ENCODE data around the gene ASIC4. TPM values are rescaled to one million over a fixed set of nuclear protein-coding genes. Genes with fewer than 3 reads are reported as not detected.

Gene ASIC4
- total RNA-seq, 5 donors from 2014 or later (not counting 1 experiment from before 2014, with no cell fraction given): 0.09 to 0.35 (median 0.20) TPM; not detected in 2

DNA sequence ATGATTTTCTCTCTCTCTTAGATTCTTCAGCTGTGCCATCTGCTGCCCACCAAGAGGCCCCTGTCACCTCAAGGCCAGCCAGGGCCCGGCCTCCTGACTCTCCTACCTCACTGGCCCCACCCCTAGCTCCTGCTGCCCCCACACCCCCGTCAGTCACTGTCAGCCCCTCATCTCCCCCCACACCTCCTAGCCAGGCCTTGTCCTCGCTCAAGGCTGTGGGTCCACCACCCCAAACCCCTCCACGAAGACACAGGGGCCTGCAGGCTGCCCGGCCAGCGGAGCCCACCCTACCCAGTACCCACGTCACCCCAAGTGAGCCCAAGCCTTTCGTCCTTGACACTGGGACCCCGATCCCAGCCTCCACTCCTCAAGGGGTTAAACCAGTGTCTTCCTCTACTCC, 25.0 kb upstream of the ASIC4 start:
- Mint-ChIP-seq H3K27me3 (peaks cover 31 to 60% of the 10 kb centered on the region in 2 donors), H3K4me3 (no peak overlapping the region), H3K4me1 (peaks cover 0 to 5% (median 5%) of the 10 kb centered on the region in 3 donors), H3K9me3 (no peaks in the 10 kb centered on the region), H3K36me3 (no peaks in the 10 kb centered on the region), H3K27ac (no peak overlapping the region)
- POLR2A ChIA-PET: no interaction called here
- H3K4me1 ChIP-seq (ENCODE audit: control insufficient read depth in 1 of 2, extremely low read depth in 1 of 2, insufficient read depth in 2 of 2, low read length in 2 of 2): peaks cover 0 to 7% of the 10 kb centered on the region in 2 experiments
- WGBS (ENCODE audit: insufficient coverage): 57% methylated on average over 3 of the region's 9 CpGs
- H3K9me3 ChIP-seq: no peaks in the 10 kb centered on the region
- no peak overlapping the region for H3K4me3 ChIP-seq (ENCODE audit: control insufficient read depth in 1 of 2, extremely low read depth in 1 of 2, low read length in 1 of 2)
- CTCF ChIA-PET: no interaction called here
- H3K36me3 ChIP-seq (ENCODE audit: control insufficient read depth in 2 of 2, extremely low read depth in 1 of 2, insufficient read depth in 1 of 2, low read length in 1 of 2): no peaks in the 10 kb centered on the region
- H3K27ac ChIP-seq (ENCODE audit: low read length): no peak overlapping the region
- ATAC-seq (replicated peaks in 1 of 4) (no peak), DNase-seq (no peak)
- peaks cover 6 to 92% of the 10 kb centered on the region in 2 experiments for H3K27me3 ChIP-seq (replicated peaks in 1 of 2; ENCODE audit: control insufficient read depth in 2 of 2, extremely low read depth in 1 of 2, insufficient read depth in 2 of 2, low read length in 1 of 2)

DNA sequence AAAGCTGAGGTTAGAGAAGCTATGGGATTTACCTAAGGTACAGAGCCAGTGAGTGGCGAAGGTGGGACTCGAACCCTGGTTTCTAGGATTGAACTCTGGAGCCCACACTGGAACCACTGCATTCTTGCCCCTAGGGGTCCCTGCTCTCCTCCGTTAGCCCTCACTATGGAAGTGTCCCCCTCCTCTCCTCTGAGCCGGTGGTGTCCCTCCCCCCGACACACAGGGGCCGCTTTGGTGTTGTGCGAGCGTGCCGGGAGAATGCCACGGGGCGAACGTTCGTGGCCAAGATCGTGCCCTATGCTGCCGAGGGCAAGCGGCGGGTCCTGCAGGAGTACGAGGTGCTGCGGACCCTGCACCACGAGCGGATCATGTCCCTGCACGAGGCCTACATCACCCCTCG, 24.1 kb upstream of the ASIC4 start:
- 80% methylated on average over 21 of the region's 23 CpGs for WGBS (ENCODE audit: insufficient coverage)
- Mint-ChIP-seq H3K36me3 (no peaks in the 10 kb centered on the region), H3K9me3 (no peaks in the 10 kb centered on the region), H3K27ac (no peak overlapping the region), H3K27me3 (peaks cover 37 to 65% of the 10 kb centered on the region in 2 donors), H3K4me1 (peaks cover 0 to 2% (median 2%) of the 10 kb centered on the region in 3 donors), H3K4me3 (no peak overlapping the region)
- H3K4me1 ChIP-seq (ENCODE audit: control insufficient read depth in 1 of 2, extremely low read depth in 1 of 2, insufficient read depth in 2 of 2, low read length in 2 of 2): peaks cover 0 to 1% of the 10 kb centered on the region in 2 experiments
- ATAC-seq (replicated peaks in 1 of 4) (no peak), DNase-seq (no peak)
- H3K9me3 ChIP-seq: no peaks in the 10 kb centered on the region
- CTCF ChIA-PET: no interaction called here
- POLR2A ChIA-PET: no interaction called here
- H3K27ac ChIP-seq (ENCODE audit: low read length): no peak overlapping the region
- no peaks in the 10 kb centered on the region for H3K36me3 ChIP-seq (ENCODE audit: control insufficient read depth in 2 of 2, extremely low read depth in 1 of 2, insufficient read depth in 1 of 2, low read length in 1 of 2)
- H3K27me3 ChIP-seq (replicated peaks in 1 of 2; ENCODE audit: control insufficient read depth in 2 of 2, extremely low read depth in 1 of 2, insufficient read depth in 2 of 2, low read length in 1 of 2): peaks cover 6 to 95% of the 10 kb centered on the region in 2 experiments
- H3K4me3 ChIP-seq (ENCODE audit: control insufficient read depth in 1 of 2, extremely low read depth in 1 of 2, low read length in 1 of 2): no peak overlapping the region

DNA sequence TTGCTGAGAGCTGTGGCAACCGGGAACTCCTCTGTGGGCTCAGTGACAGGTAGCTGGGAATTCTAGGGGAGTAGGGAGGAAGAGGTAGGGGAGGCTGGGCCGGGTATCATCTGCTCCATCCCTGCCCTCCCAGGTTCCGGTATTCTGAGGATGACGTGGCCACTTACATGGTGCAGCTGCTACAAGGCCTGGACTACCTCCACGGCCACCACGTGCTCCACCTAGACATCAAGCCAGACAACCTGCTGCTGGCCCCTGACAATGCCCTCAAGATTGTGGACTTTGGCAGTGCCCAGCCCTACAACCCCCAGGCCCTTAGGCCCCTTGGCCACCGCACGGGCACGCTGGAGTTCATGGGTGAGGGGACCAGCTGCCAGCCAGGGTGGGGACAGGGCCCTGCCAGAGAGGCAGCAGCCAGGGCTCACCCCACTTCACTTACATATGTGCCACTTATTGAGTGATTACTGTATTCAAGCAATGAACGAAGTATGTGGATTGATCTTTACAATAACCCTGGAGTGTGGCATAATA, 23.6 kb upstream of the ASIC4 start:
- no peak overlapping the region for H3K27ac Mint-ChIP-seq
- ATAC-seq (replicated peaks in 1 of 4) (no peak), DNase-seq (no peak)
- H3K36me3 ChIP-seq (ENCODE audit: control insufficient read depth in 2 of 2, extremely low read depth in 1 of 2, insufficient read depth in 1 of 2, low read length in 1 of 2): no peaks in the 10 kb centered on the region
- peaks cover 36 to 65% of the 10 kb centered on the region in 2 donors for H3K27me3 Mint-ChIP-seq
- H3K4me1 ChIP-seq (ENCODE audit: control insufficient read depth in 1 of 2, extremely low read depth in 1 of 2, insufficient read depth in 2 of 2, low read length in 2 of 2): peaks cover 0 to 5% of the 10 kb centered on the region in 2 experiments
- POLR2A ChIA-PET: no interaction called here
- no peaks in the 10 kb centered on the region for H3K9me3 ChIP-seq
- H3K9me3 Mint-ChIP-seq: no peaks in the 10 kb centered on the region
- H3K27me3 ChIP-seq (replicated peaks in 1 of 2; ENCODE audit: control insufficient read depth in 2 of 2, extremely low read depth in 1 of 2, insufficient read depth in 2 of 2, low read length in 1 of 2): peaks cover 4 to 95% of the 10 kb centered on the region in 2 experiments
- no peak overlapping the region for H3K4me3 Mint-ChIP-seq
- CTCF ChIA-PET: no interaction called here
- 79% methylated on average over 5 of the region's 10 CpGs for WGBS (ENCODE audit: insufficient coverage)
- H3K36me3 Mint-ChIP-seq: no peaks in the 10 kb centered on the region
- no peak overlapping the region for H3K4me3 ChIP-seq (ENCODE audit: control insufficient read depth in 1 of 2, extremely low read depth in 1 of 2, low read length in 1 of 2)
- H3K4me1 Mint-ChIP-seq: no peaks in the 10 kb centered on the region
- H3K27ac ChIP-seq (ENCODE audit: low read length): no peak overlapping the region

DNA sequence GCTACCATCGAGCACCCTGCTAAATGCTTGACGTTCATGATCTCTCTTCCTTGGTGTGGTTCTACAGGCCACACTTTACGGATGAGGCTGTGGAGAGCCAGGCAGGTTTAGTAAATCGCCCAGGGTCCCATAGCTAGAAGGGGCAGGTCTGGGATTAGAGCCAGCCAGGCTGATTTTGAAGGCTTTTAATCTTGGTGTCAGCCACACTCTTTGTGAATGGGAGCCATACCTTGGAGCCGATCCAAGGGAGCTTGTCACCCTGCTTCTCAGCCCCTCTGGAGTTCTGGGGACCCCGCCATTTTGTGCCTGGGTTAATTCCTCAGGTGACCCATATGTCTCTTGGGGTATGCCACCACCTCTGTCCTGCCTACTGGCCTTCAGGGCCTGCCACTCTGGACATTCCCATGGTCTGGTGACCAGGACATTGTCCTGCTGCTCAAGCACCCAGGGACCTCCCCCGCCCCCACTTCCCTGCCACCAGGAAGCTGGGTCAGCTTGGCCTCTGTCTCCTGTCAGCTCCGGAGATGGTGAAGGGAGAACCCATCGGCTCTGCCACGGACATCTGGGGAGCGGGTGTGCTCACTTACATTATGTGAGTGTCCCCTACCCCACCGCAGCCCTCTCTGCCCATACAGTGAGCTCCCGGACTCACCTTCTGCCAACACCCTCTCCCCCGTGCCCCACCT, 22.9 kb upstream of the ASIC4 start:
- no peak for ATAC-seq (replicated peaks in 1 of 4)
- no peak overlapping the region for H3K27ac Mint-ChIP-seq
- Histone ChIP-seq H3K27me3 (replicated peaks in 1 of 2; ENCODE audit: control insufficient read depth in 2 of 2, extremely low read depth in 1 of 2, insufficient read depth in 2 of 2, low read length in 1 of 2) (peaks cover 0 to 95% of the 10 kb centered on the region in 2 experiments), H3K4me3 (ENCODE audit: control insufficient read depth in 1 of 2, extremely low read depth in 1 of 2, low read length in 1 of 2) (no peak overlapping the region), H3K4me1 (ENCODE audit: control insufficient read depth in 1 of 2, extremely low read depth in 1 of 2, insufficient read depth in 2 of 2, low read length in 2 of 2) (peaks cover 0 to 11% of the 10 kb centered on the region in 2 experiments), H3K36me3 (ENCODE audit: control insufficient read depth in 2 of 2, extremely low read depth in 1 of 2, insufficient read depth in 1 of 2, low read length in 1 of 2) (no peaks in the 10 kb centered on the region), H3K27ac (ENCODE audit: low read length) (no peak overlapping the region), H3K9me3 (no peaks in the 10 kb centered on the region)
- peaks cover 34 to 66% of the 10 kb centered on the region in 2 donors for H3K27me3 Mint-ChIP-seq
- no peak overlapping the region for H3K4me3 Mint-ChIP-seq
- POLR2A ChIA-PET: no interaction called here
- DNase-seq: no peak
- 71% methylated on average over 10 of the region's 14 CpGs for WGBS (ENCODE audit: insufficient coverage)
- CTCF ChIA-PET: interaction anchor here in 1 of 2 donors (0.5 kb wide), 1 partner anchor 50 kb away, joined by 3 read pairs; no protein-coding TSS in a partner anchor
- H3K36me3 Mint-ChIP-seq: no peaks in the 10 kb centered on the region
- H3K9me3 Mint-ChIP-seq: no peaks in the 10 kb centered on the region
- peaks cover 2 to 3% (median 2%) of the 10 kb centered on the region in 3 donors for H3K4me1 Mint-ChIP-seq

DNA sequence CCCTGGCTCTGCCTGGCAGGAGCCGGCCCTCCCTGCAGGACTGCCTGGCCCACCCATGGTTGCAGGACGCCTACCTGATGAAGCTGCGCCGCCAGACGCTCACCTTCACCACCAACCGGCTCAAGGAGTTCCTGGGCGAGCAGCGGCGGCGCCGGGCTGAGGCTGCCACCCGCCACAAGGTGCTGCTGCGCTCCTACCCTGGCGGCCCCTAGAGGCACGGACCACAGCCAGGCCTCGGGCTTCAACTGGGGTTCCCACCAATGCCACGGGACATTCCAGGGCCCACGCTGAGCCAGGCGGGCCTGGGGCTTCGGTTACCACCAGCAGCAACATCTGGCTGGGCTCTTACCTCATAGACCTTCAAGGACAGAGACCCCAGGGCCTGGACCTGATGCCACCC, 21.7 kb upstream of the ASIC4 start:
- H3K27me3 Mint-ChIP-seq: peaks cover 38 to 67% of the 10 kb centered on the region in 2 donors
- CTCF ChIA-PET: no interaction called here
- POLR2A ChIA-PET: no interaction called here
- peaks cover 9 to 13% (median 12%) of the 10 kb centered on the region in 3 donors for H3K4me1 Mint-ChIP-seq
- DNase-seq: no peak
- H3K4me3 Mint-ChIP-seq: no peak overlapping the region
- H3K4me3 ChIP-seq (ENCODE audit: control insufficient read depth in 1 of 2, extremely low read depth in 1 of 2, low read length in 1 of 2): no peak overlapping the region
- peaks cover 3 to 96% of the 10 kb centered on the region in 2 experiments for H3K27me3 ChIP-seq (replicated peaks in 1 of 2; ENCODE audit: control insufficient read depth in 2 of 2, extremely low read depth in 1 of 2, insufficient read depth in 2 of 2, low read length in 1 of 2)
- H3K36me3 ChIP-seq (ENCODE audit: control insufficient read depth in 2 of 2, extremely low read depth in 1 of 2, insufficient read depth in 1 of 2, low read length in 1 of 2): no peaks in the 10 kb centered on the region
- no peaks in the 10 kb centered on the region for H3K9me3 Mint-ChIP-seq
- no peaks in the 10 kb centered on the region for H3K9me3 ChIP-seq
- H3K27ac Mint-ChIP-seq: no peak overlapping the region
- H3K36me3 Mint-ChIP-seq: no peaks in the 10 kb centered on the region
- no peak overlapping the region for H3K27ac ChIP-seq (ENCODE audit: low read length)
- 62% methylated on average over 17 of the region's 20 CpGs for WGBS (ENCODE audit: insufficient coverage)
- H3K4me1 ChIP-seq (ENCODE audit: control insufficient read depth in 1 of 2, extremely low read depth in 1 of 2, insufficient read depth in 2 of 2, low read length in 2 of 2): peaks cover 2 to 23% of the 10 kb centered on the region in 2 experiments
- no peak for ATAC-seq (replicated peaks in 1 of 4)

DNA sequence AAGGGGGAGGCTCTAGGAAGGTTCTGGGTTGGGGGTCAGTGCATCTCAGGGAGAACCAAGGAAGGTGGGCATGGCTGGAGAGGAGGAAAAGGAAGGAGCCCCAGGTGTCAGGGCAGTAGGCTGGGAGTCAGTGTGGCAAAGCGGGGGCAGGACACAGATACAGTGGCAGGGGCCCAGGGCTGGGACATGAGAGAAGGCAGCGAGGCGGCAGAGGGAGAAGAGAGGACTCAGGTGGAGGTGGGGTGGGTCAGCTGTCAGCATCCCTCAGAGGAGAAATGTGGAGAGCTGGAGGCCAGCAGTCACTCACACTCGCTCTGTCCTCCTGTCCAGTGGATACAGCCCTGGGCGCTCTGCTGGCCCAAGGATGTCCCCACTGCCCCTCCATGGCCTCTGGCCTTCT, 21.2 kb upstream of the ASIC4 start:
- DNase-seq (no peak), ATAC-seq (replicated peaks in 1 of 4) (no peak)
- ChIA-PET POLR2A (no interaction called here), CTCF (interaction anchor here in 1 of 2 donors (0.8 kb wide), 1 partner anchor 17 kb away, joined by 3 read pairs; no protein-coding TSS in a partner anchor)
- no peak overlapping the region for H3K27ac ChIP-seq (ENCODE audit: low read length)
- no peak overlapping the region for H3K4me3 ChIP-seq (ENCODE audit: control insufficient read depth in 1 of 2, extremely low read depth in 1 of 2, low read length in 1 of 2)
- no peaks in the 10 kb centered on the region for H3K9me3 Mint-ChIP-seq
- 100% methylated on average over 1 of the region's 5 CpGs for WGBS (ENCODE audit: insufficient coverage)
- H3K27ac Mint-ChIP-seq: no peak overlapping the region
- peaks cover 2 to 28% of the 10 kb centered on the region in 2 experiments for H3K4me1 ChIP-seq (ENCODE audit: control insufficient read depth in 1 of 2, extremely low read depth in 1 of 2, insufficient read depth in 2 of 2, low read length in 2 of 2)
- peaks cover 12 to 14% (median 13%) of the 10 kb centered on the region in 3 donors for H3K4me1 Mint-ChIP-seq
- no peak overlapping the region for H3K4me3 Mint-ChIP-seq
- H3K9me3 ChIP-seq: no peaks in the 10 kb centered on the region
- H3K27me3 ChIP-seq (replicated peaks in 1 of 2; ENCODE audit: control insufficient read depth in 2 of 2, extremely low read depth in 1 of 2, insufficient read depth in 2 of 2, low read length in 1 of 2): peaks cover 3 to 97% of the 10 kb centered on the region in 2 experiments
- peaks cover 36 to 64% of the 10 kb centered on the region in 2 donors for H3K27me3 Mint-ChIP-seq
- H3K36me3 Mint-ChIP-seq: no peaks in the 10 kb centered on the region
- no peaks in the 10 kb centered on the region for H3K36me3 ChIP-seq (ENCODE audit: control insufficient read depth in 2 of 2, extremely low read depth in 1 of 2, insufficient read depth in 1 of 2, low read length in 1 of 2)
